Mucosa of stomach (tissue), 1 donor: Measurements from ENCODE around the gene SEMA6B.

Source experiments
- H3K27me3 ChIP-seq: one replicate; pipeline ENCODE4 v1.7.0; 2013; ENCODE audit warnings: mild to moderate bottlenecking, low read length; ENCODE audit not compliant: control insufficient read depth, insufficient read depth
- H3K36me3 ChIP-seq: one replicate; pipeline ENCODE4 v1.7.0; 2013; ENCODE audit warnings: low read length; ENCODE audit not compliant: control insufficient read depth, insufficient read depth
- H3K4me1 ChIP-seq: one replicate; pipeline ENCODE4 v1.7.0; 2013; ENCODE audit warnings: mild to moderate bottlenecking, low read length; ENCODE audit not compliant: control insufficient read depth, insufficient read depth
- H3K4me3 ChIP-seq: one replicate; pipeline ENCODE4 v1.7.0; 2013; ENCODE audit warnings: low read length
- H3K9ac ChIP-seq: one replicate; pipeline ENCODE4 v1.7.0; 2013; ENCODE audit warnings: mild to moderate bottlenecking, low read length, moderate library complexity
- H3K9me3 ChIP-seq: one replicate; pipeline ENCODE4 v1.7.0; 2013; ENCODE audit warnings: mild to moderate bottlenecking, low read length, moderate library complexity; ENCODE audit not compliant: control insufficient read depth
- donor health status: Pancreatic carcinoma.

The SEMA6B gene, protein sequence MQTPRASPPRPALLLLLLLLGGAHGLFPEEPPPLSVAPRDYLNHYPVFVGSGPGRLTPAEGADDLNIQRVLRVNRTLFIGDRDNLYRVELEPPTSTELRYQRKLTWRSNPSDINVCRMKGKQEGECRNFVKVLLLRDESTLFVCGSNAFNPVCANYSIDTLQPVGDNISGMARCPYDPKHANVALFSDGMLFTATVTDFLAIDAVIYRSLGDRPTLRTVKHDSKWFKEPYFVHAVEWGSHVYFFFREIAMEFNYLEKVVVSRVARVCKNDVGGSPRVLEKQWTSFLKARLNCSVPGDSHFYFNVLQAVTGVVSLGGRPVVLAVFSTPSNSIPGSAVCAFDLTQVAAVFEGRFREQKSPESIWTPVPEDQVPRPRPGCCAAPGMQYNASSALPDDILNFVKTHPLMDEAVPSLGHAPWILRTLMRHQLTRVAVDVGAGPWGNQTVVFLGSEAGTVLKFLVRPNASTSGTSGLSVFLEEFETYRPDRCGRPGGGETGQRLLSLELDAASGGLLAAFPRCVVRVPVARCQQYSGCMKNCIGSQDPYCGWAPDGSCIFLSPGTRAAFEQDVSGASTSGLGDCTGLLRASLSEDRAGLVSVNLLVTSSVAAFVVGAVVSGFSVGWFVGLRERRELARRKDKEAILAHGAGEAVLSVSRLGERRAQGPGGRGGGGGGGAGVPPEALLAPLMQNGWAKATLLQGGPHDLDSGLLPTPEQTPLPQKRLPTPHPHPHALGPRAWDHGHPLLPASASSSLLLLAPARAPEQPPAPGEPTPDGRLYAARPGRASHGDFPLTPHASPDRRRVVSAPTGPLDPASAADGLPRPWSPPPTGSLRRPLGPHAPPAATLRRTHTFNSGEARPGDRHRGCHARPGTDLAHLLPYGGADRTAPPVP

DNA sequence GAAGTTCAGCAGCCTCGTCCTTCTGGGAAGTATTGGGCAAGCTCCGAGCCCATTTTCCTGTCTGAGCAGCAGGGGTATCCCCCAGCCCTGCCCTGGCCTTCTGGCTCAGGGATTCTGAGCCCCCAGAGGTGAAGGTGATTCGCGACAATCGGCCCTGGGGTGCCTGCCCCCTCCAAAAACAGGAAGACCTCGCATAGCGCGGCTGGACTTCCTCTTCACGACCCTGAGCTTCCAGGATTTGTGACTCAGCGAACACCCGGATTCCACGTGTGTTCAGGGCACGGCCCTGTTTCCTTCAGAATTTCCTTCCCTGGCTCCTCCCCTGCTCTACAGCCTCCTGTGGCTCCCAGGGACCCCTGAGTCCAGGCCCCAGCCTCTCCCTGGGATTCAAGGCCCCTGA is at the start of gene SEMA6B:
Gene SEMA6B (minus strand): TSS at position 116 of the 400 bp plus-strand sequence. CDS start 1,227 bp downstream, outside the sequence.
- H3K9me3 ChIP-seq, result no peaks in the 10 kb centered on the region
- H3K4me1 ChIP-seq, result peaks cover 10% of the 10 kb centered on the region
- H3K27me3 ChIP-seq, result peaks cover 6% of the 10 kb centered on the region
- H3K9ac ChIP-seq, result no peak within 1 kb of the TSS
- no peak within 1 kb of the TSS for H3K4me3 ChIP-seq
- H3K36me3 ChIP-seq, result no peaks in the 10 kb centered on the region

DNA sequence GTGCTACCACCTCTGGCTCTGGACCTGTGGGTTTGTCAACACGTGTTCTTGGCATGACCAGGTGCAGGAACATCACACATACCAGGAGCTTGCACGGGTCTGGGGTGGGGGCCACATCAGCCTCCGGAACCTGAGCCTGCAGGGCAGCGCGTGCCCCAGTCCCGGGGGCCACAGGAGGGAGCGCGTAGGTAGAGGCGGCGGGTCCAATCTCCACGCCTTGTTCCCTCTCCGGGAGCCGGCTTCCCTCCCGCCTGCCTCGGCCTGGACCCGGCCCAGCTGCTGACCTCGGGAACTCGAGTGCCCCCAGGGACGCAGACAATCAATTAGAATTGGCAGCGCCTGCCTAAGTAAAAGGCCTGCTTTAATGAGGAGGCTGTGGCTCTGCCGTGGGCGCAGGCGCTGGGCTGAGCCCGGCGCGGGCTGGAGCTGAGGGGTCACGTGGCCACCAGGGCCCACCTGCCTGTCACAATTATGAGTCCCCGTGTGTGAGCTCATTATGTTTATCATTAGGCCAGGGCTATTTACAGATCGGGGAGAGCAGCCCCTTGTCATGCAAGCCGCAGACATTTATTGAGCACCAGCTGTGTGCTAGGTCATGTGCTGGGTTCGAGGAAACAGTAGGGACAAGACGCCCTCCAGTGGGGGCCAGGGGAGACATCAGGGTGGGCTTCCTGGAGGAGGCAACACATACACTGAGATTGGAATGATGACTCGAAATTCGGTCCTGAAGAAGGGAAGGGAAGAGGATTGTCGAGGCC is 47.6 kb upstream of the SEMA6B start:
- Histone ChIP-seq H3K9me3 (no peaks in the 10 kb centered on the region), H3K27me3 (peaks cover 24% of the 10 kb centered on the region), H3K36me3 (no peaks in the 10 kb centered on the region), H3K4me1 (no peaks in the 10 kb centered on the region), H3K9ac (no peak overlapping the region), H3K4me3 (no peak overlapping the region)

DNA sequence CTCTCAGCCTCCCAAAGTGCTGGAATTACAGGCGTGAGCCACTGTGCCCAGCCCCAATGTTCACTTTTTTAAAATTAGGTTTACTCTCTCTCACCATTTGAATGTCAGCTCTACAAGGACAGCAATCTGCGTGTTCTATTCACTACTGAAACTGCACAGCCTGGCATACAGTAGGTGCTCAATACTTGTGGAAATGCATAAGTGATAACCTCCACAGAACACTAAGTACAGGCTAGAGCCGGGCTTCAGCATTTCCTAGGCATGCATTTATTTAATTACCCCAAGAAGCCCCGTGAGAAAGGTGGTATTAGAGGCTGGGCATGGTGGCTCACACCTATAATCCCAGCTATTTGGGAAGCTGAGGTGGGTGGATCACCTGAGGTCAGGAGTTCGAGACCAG is 46.7 kb upstream of the SEMA6B start:
- Histone ChIP-seq H3K4me1 (no peaks in the 10 kb centered on the region), H3K9me3 (no peaks in the 10 kb centered on the region), H3K4me3 (no peak overlapping the region), H3K27me3 (peaks cover 26% of the 10 kb centered on the region), H3K36me3 (no peaks in the 10 kb centered on the region), H3K9ac (no peak overlapping the region)

DNA sequence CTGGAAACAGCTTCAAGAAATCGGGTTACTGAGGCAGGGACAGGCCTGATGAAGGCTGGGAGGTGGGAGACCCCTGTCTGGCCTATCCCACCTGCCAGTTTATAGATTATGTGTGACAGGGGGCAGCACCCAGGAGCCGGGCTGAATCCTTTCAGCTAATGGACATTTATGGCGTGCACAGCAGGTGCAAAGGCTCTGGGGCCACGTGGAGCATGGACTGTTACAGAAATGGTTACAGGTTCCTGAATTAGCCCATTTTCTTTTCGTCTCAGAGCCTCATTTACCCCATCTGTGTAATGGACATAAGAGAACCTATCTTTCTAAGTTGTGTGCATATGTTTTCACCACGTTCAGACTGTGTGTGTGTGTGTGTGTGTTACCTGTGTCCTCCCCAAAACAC is 45.4 kb upstream of the SEMA6B start:
- H3K9ac ChIP-seq, result no peak overlapping the region
- peaks cover 21% of the 10 kb centered on the region for H3K27me3 ChIP-seq
- H3K9me3 ChIP-seq, result no peaks in the 10 kb centered on the region

DNA sequence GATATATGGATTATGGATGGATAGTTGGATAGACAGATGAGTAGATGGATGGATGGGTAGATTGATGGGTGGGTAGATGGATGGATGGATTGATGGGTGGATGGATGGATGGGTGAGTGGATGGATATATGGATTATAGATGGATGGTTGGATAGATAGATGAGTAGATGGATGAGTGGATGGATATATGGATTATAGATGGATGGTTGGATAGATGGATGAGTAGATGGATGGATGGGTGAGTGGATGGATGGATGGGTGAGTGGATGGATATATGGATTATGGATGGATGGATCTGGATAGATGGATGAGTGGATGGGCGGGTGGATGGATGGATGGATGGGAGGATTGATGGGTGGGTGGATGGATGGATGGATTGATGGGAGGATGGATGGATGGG is 43.4 kb upstream of the SEMA6B start:
- no peaks in the 10 kb centered on the region for H3K9me3 ChIP-seq
- H3K27me3 ChIP-seq, result peaks cover 34% of the 10 kb centered on the region
- H3K9ac ChIP-seq, result no peak overlapping the region
- no peaks in the 10 kb centered on the region for H3K36me3 ChIP-seq
- no peaks in the 10 kb centered on the region for H3K4me1 ChIP-seq
- no peak overlapping the region for H3K4me3 ChIP-seq

More for the DNA sequence above, 45.4 kb upstream of the SEMA6B start:
- no peaks in the 10 kb centered on the region for H3K4me1 ChIP-seq
- H3K4me3 ChIP-seq, result no peak overlapping the region
- H3K36me3 ChIP-seq, result no peaks in the 10 kb centered on the region

DNA sequence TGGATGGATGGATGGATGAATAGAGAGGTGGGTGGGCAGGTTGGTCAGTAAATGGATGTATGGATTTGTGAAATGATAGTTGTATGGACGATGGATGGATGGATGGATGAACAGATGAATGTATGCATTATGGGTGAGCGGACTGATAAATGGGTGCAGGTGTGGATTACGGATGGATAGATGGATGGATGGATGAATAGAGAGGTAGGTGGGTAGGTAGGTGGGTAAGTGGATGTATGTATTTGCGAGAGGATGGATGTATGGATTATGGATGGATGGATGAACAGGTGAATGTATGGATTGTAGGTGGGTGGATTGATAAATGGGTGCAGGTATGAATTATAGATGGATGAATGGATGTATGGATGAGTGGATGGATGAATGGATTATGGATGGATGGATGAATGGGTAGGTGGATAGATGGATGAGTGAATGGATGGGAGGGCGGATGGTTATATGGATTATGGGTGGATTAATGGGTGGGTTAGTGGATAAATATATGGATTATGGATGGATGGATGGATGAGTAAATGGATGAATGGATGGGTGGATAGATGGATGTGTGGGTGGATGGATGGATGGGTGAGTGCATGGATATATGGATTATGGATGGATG is 42.8 kb upstream of the SEMA6B start:
- Histone ChIP-seq H3K9me3 (no peaks in the 10 kb centered on the region), H3K9ac (no peak overlapping the region), H3K27me3 (peaks cover 38% of the 10 kb centered on the region), H3K4me1 (no peaks in the 10 kb centered on the region), H3K4me3 (no peak overlapping the region), H3K36me3 (no peaks in the 10 kb centered on the region)

DNA sequence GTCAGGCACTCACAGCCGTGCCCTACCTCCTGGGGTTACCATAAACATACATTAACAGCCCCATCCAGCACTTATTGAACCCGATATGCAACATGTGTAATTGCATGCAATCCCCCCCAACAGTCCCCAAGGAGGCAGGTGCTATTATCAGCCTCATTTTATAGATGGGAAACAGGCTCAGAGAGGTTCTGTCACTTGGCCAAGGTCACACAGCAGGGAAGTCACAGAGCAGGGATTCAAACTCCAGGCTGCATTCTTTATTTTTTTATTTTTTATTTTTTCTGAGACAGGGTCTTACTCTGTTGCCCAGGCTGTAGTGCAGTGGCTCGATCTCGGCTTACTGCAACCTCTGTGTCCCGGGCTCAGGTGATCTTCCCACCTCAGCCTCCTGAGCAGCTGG is 41.4 kb upstream of the SEMA6B start:
- Histone ChIP-seq H3K9ac (no peak overlapping the region), H3K4me1 (no peaks in the 10 kb centered on the region), H3K4me3 (no peak overlapping the region), H3K36me3 (no peaks in the 10 kb centered on the region), H3K27me3 (peaks cover 40% of the 10 kb centered on the region), H3K9me3 (no peaks in the 10 kb centered on the region)

DNA sequence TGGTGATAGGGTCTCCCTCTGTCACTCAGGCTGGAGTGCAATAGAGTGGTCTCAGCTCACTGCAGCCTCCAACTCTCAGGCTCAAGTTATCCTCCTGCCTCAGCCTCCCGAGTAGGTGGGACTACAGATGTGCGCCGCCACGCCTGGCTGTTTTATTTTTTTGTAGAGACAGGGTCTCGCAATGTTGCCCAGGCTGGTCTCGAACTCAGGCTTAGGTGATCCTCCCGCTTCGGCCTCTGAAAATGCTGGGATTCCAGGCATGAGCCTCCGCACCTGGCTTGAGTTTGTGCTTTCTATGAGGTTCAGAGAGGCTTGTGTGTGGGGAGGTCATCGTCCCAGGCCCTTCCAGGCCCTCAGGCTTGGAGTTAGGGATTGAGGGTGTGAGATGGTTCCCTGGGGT is 40.6 kb upstream of the SEMA6B start:
- no peaks in the 10 kb centered on the region for H3K36me3 ChIP-seq
- H3K27me3 ChIP-seq, result peaks cover 40% of the 10 kb centered on the region
- H3K9ac ChIP-seq, result no peak overlapping the region
- no peaks in the 10 kb centered on the region for H3K9me3 ChIP-seq
- H3K4me1 ChIP-seq, result no peaks in the 10 kb centered on the region
- no peak overlapping the region for H3K4me3 ChIP-seq

DNA sequence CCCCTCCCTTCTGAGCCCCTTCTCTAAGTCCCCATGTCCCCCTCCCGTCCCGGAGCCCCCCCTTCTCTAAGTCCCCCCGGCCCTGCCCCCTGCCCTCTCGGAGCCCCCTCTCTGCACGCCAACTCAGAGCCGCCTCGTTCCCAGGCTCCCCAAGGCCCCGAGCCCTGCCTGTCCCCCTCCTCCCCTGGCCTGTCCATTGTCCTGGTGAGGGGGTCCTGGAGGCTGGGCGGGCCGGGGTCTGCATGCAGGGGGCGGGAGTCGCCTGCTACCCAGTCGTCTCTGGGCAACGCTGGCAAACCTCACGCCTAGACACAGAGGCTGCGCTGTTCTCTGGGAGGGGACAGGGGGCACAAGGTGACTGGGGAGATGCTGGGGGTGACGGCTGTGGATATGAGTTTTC is 39.2 kb upstream of the SEMA6B start:
- Histone ChIP-seq H3K9me3 (no peaks in the 10 kb centered on the region), H3K4me3 (no peak overlapping the region), H3K9ac (no peak overlapping the region), H3K36me3 (no peaks in the 10 kb centered on the region), H3K4me1 (no peaks in the 10 kb centered on the region), H3K27me3 (peaks cover 36% of the 10 kb centered on the region)

DNA sequence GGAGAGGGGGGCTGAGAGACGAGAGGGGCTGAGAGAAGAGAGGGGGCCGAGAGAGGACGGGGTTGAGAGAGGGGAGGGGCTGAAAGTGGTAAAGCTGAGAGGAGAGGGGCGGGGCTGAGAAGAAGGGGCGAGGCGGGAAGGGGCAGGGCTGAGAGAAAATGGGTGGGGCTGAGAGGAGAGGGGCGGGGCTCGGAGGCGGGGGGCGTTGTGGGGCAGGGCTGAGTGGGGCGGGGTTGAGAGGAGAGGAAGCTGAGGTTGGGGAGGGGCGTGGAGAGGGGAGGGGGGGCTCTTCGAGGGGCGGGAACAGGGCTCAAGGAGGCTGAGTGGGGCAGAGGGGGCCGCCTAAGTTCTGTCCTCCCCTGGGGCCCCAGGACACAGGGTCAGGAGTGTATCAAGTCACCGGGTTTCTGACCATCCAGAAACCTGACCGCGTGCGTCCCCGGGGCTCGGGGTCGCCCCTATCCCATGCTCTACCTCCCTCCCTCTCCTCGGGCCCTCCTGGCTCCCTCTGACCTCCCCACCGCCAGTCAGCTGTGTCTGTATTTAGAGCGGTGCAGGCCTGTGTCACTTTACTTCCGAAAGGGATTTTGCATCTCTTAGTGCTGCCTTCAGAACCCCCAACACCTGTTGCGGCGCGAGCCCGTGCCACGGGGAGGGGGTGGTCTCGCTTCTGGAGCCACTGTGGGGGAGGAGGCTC is 38.6 kb upstream of the SEMA6B start:
- peaks cover 37% of the 10 kb centered on the region for H3K27me3 ChIP-seq
- H3K9me3 ChIP-seq, result no peaks in the 10 kb centered on the region
- no peak overlapping the region for H3K9ac ChIP-seq
- no peaks in the 10 kb centered on the region for H3K4me1 ChIP-seq
- no peaks in the 10 kb centered on the region for H3K36me3 ChIP-seq
- H3K4me3 ChIP-seq, result no peak overlapping the region

DNA sequence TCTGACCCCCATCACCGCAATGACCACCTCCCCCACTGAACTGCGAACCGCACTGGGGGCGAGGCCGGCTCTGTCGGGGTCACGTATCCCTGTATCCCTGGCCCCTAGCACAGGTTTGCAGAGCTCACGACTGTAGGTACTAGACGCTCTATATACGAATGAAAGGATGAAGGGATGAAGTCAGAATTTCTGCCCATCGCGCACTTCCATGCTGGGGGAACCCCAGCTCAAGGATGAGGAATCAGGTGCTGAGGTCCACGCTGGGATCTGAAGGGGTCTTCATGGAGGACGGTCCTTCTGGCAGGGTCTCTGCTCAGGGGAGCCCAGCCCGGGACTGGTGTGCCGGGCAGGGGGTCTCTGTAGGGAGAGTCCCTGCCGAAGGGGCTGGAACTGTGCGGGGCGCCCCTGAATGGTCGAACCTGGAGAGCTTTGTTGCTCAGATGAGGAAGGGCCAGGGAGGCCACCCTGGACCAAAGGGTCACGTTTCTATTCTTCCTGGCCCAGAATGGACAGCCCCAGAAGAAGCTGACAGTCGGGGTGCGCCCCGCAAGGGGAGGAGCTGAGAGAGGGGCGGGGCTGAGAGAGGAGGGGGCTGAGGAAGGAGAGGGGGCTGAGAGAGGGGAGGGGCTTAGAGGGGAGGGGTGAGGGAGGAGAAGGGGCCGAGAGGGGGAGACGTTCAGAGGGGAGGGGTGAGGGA is 37.9 kb upstream of the SEMA6B start:
- no peak overlapping the region for H3K4me3 ChIP-seq
- H3K9me3 ChIP-seq, result no peaks in the 10 kb centered on the region
- peaks cover 44% of the 10 kb centered on the region for H3K27me3 ChIP-seq
- H3K9ac ChIP-seq, result no peak overlapping the region
- H3K4me1 ChIP-seq, result no peaks in the 10 kb centered on the region
- H3K36me3 ChIP-seq, result no peaks in the 10 kb centered on the region
